Endothelial cell of umbilical vein (primary cell): ENCODE results near the gene CENPP. TPM values are rescaled to one million over a fixed set of nuclear protein-coding genes. Genes with fewer than 3 reads are reported as not detected.

Experiments used
- BruUV-seq: library from RNA; stranded (reverse); fragments of 400-500 nt; replicated peaks from 2 replicates; lab custom pipeline; 2021; lab: Mats Ljungman, UMichigan
- CTCF ChIA-PET: fragments of 300-600, 350-600 bp; sonication (Branson Sonifier 250); formaldehyde crosslinking; loops from one replicate; lab custom pipeline; 2021; ENCODE audit warnings: antibody characterized with exemption, inconsistent platforms; lab: Charles Lee
- POLR2A ChIA-PET: fragments of 300-600, 350-600 bp; sonication (Branson Sonifier 250); formaldehyde crosslinking; loops from one replicate; lab custom pipeline; 2021; ENCODE audit warnings: antibody characterized with exemption, inconsistent platforms; lab: Charles Lee
- DNase-seq: peaks from one replicate; pipeline ENCODE4 v3.0.0-alpha.2; 2011; ENCODE audit warnings: low read depth, low spot score
- FAIRE-seq: peaks from 2 replicates; lab custom pipeline; 2011; peaks lifted over from hg19 to GRCh38; lab: Jason Lieb, UNC
- H2AFZ ChIP-seq: 2 replicates; pipeline ENCODE4 v1.6.0; 2012; ENCODE audit warnings: low read depth, low read length, control low read depth, inconsistent platforms
- H3K27ac ChIP-seq: 2 replicates; pipeline ENCODE4 v1.5.1; 2011; ENCODE audit warnings: low read depth, mild to moderate bottlenecking, control low read depth, low read length, moderate library complexity; ENCODE audit not compliant: insufficient read depth
- H3K27me3 ChIP-seq, 2 experiments: 2 replicates each; pipeline versions ENCODE4 v1.6.0 to v1.6.1; 2011; ENCODE audit warnings: low read length in 2 of 2, mixed read lengths in 1 of 2; ENCODE audit not compliant: control insufficient read depth in 2 of 2, insufficient read depth in 2 of 2
- H3K36me3 ChIP-seq, 2 experiments: 2 replicates in 1 of 2; 3 replicates in 1 of 2; pipeline ENCODE4 v1.5.1; 2011; ENCODE audit warnings: low read length in 2 of 2, mild to moderate bottlenecking in 1 of 2, moderate library complexity in 1 of 2; ENCODE audit not compliant: control insufficient read depth in 2 of 2, insufficient read depth in 2 of 2; ENCODE audit errors: extremely low read depth in 1 of 2
- H3K4me1 ChIP-seq: 3 replicates; pipeline ENCODE4 v1.5.1; 2011; ENCODE audit warnings: mild to moderate bottlenecking, low read length; ENCODE audit not compliant: control insufficient read depth, insufficient read depth; ENCODE audit errors: extremely low read depth
- H3K4me2 ChIP-seq: 2 replicates; pipeline ENCODE4 v1.6.1; 2011; ENCODE audit warnings: low read length, control low read depth, mixed read lengths; ENCODE audit not compliant: insufficient read depth
- H3K4me3 ChIP-seq, 3 experiments: fragments of 200-600 bp in 1 of 3; sonication (generic), shearing (Covaris generic) in 1 of 3; replicated peaks in 1 of 3; 2 replicates each; pipeline ENCODE4 v1.5.1; 2011 to 2016; ENCODE audit warnings: control low read depth in 3 of 3, low read length in 3 of 3, mild to moderate bottlenecking in 2 of 3, inconsistent platforms in 1 of 3, low read depth in 1 of 3, moderate library complexity in 1 of 3; ENCODE audit not compliant: insufficient read depth in 1 of 3
- H3K79me2 ChIP-seq: 2 replicates; pipeline ENCODE4 v1.6.0; 2012; ENCODE audit warnings: low read length, inconsistent platforms; ENCODE audit not compliant: control insufficient read depth, insufficient read depth
- H3K9ac ChIP-seq: replicated peaks from 2 replicates; pipeline ENCODE3; 2011; ENCODE audit warnings: low read length, control low read depth; ENCODE audit not compliant: insufficient read depth; ENCODE audit errors: extremely low read depth
- H3K9me1 ChIP-seq: replicated peaks from 3 replicates; pipeline ENCODE4 v1.6.0; 2011; ENCODE audit warnings: mild to moderate bottlenecking, low read length; ENCODE audit not compliant: control insufficient read depth, insufficient read depth; ENCODE audit errors: extremely low read depth
- H3K9me3 ChIP-seq: replicated peaks from 2 replicates; pipeline ENCODE4 v1.5.1; 2012; ENCODE audit warnings: low read length, inconsistent platforms; ENCODE audit not compliant: control insufficient read depth, insufficient read depth
- H4K20me1 ChIP-seq: replicated peaks from 2 replicates; pipeline ENCODE3; 2011; ENCODE audit warnings: mild to moderate bottlenecking, low read length; ENCODE audit not compliant: control insufficient read depth, insufficient read depth; ENCODE audit errors: extremely low read depth
- EZH2 ChIP-seq: IDR thresholded peaks from 2 replicates; pipeline ENCODE4 v1.6.1; 2012; ENCODE audit warnings: borderline replicate concordance, low read depth, mild to moderate bottlenecking, moderate library complexity, low read length, inconsistent platforms; ENCODE audit not compliant: severe bottlenecking
- FOS ChIP-seq: IDR thresholded peaks from 2 replicates; pipeline ENCODE4 v1.6.1; 2011; ENCODE audit warnings: mild to moderate bottlenecking, low read length, moderate library complexity, borderline replicate concordance; ENCODE audit not compliant: insufficient read depth
- GATA2 ChIP-seq: IDR thresholded peaks from 2 replicates; pipeline ENCODE4 v1.7.0; 2011; ENCODE audit warnings: low read depth, mild to moderate bottlenecking, moderate library complexity, mixed read lengths, low read length; ENCODE audit not compliant: insufficient read length, insufficient read depth
- JUN ChIP-seq: IDR thresholded peaks from 2 replicates; pipeline ENCODE4 v1.6.1; 2011; ENCODE audit warnings: borderline replicate concordance, low read depth; ENCODE audit not compliant: insufficient read length, insufficient read depth
- MYC ChIP-seq: IDR thresholded peaks from one replicate; pipeline ENCODE4 v1.6.1; 2011; ENCODE audit warnings: mild to moderate bottlenecking, low read depth, low read length
- POLR2A ChIP-seq: IDR thresholded peaks from 2 replicates; pipeline ENCODE4 v1.6.1; 2012; ENCODE audit warnings: low read depth, mild to moderate bottlenecking, control low read depth, low read length
- POLR2AphosphoS5 ChIP-seq: IDR thresholded peaks from 2 replicates; pipeline ENCODE4 v1.6.1; 2012; ENCODE audit warnings: low read depth, mild to moderate bottlenecking, control low read depth, low read length, moderate library complexity; ENCODE audit not compliant: insufficient read depth
- dilution Hi-C: fragments of 300-500 bp; cut with MboI; formaldehyde crosslinking; loops from one replicate; pipeline ENCODE4 v1.15.0; 2019; ENCODE audit warnings: low sequenced_read_pairs; ENCODE audit not compliant: extremely low pct_ligation_motif_present
- intact Hi-C: fragments of 100-400 bp; cut with micrococcal nuclease; formaldehyde crosslinking; loops from one replicate; pipeline ENCODE4 v1.10.0; 2022
- polyA plus RNA-seq, 4 experiments: library from polyadenylated mRNA; depleted of rRNA in 3 of 4; stranded (reverse) in 3 of 4; unstranded in 1 of 4; fragments of >200 nt; gene quantifications; 2 replicates each; pipeline versions ENCODE4 v1.2.1 to v1.2.3, GENCODE V29; 2011 to 2012; ENCODE audit warnings: missing spikeins in 1 of 4
- total RNA-seq: library from RNA; stranded (reverse); gene quantifications from 2 replicates; pipeline ENCODE4 v1.2.3, GENCODE V29; 2021
- TF ChIP-seq, protein P1 (sequence below), 2 donors: IDR thresholded peaks; 1 replicate in 1 of 2; 2 replicates in 1 of 2; pipeline ENCODE4 v1.5.1; 2011; ENCODE audit warnings: low read length in 2 of 2, mild to moderate bottlenecking in 2 of 2, moderate library complexity in 2 of 2, control low read depth in 1 of 2, inconsistent platforms in 1 of 2, low read depth in 1 of 2; ENCODE audit not compliant: insufficient read depth in 1 of 2; ENCODE audit errors: extremely low read depth in 1 of 2

The CENPP gene
- total and polyA plus RNA-seq, 2 donors (not counting 3 experiments of a cell fraction or from before 2014, with no cell fraction given), result 1.2 to 12.0 TPM

DNA sequence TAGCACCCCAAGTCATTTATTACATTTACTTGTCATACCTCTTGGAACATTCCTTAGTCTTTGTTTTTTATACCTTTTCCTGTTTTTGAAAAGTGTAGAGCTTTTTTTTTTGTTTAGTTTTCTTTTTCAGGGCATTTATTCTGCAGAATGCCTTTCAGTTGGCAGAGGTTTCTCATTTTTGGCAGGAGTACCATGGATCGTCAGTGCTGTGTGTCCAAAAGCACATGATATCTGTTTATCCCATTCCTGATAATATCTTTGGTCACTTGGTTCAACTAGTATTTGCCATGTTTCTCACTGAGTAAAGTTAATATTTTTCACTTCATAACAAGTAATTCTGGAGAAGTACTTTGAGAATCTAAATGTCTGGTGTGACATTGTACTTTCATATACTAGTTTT, 67.9 kb downstream of the CENPP start:
- dilution Hi-C loops, result no loop called here
- H3K4me3 ChIP-seq, result no peak overlapping the region

DNA sequence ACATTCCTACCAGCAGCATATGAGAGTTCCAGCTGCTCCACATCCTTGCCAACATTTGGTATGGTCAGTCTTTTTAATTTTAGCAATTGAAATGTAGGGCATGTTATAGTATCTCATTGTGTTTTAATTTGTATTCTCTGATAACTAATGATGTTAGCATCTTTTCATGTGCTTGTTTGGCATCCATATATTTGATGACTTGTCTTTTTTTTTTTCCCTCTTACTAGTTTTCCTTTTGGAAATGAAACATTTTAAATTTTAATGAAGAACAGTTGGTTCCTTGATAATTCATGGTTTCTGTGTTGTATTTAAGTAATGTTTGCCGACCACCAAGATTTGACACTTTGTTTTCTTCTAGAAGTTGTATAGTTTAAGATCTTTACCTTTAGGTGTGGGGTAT, 69.9 kb downstream of the CENPP start:
- H3K36me3 ChIP-seq, result no peaks in the 10 kb centered on the region
- CTCF ChIA-PET, result interaction anchor here (0.6 kb wide), 1 partner anchor 21 kb away, joined by 3 read pairs; no protein-coding TSS in a partner anchor

More for the DNA sequence above, 67.9 kb downstream of the CENPP start:
- Histone ChIP-seq H3K27me3 (no peaks in the 10 kb centered on the region), H4K20me1 (no peaks in the 10 kb centered on the region), H2AFZ (no peak overlapping the region), H3K9me1 (no peaks in the 10 kb centered on the region), H3K36me3 (no peaks in the 10 kb centered on the region), H3K4me1 (no peaks in the 10 kb centered on the region), H3K9me3 (no peaks in the 10 kb centered on the region), H3K4me2 (no peak overlapping the region), H3K9ac (no peak overlapping the region), H3K27ac (no peak overlapping the region), H3K79me2 (no peaks in the 10 kb centered on the region)
- TF ChIP-seq MYC (no peak), FOS (no peak), EZH2 (no peak), JUN (no peak)
- TF ChIP-seq, protein P1, sequence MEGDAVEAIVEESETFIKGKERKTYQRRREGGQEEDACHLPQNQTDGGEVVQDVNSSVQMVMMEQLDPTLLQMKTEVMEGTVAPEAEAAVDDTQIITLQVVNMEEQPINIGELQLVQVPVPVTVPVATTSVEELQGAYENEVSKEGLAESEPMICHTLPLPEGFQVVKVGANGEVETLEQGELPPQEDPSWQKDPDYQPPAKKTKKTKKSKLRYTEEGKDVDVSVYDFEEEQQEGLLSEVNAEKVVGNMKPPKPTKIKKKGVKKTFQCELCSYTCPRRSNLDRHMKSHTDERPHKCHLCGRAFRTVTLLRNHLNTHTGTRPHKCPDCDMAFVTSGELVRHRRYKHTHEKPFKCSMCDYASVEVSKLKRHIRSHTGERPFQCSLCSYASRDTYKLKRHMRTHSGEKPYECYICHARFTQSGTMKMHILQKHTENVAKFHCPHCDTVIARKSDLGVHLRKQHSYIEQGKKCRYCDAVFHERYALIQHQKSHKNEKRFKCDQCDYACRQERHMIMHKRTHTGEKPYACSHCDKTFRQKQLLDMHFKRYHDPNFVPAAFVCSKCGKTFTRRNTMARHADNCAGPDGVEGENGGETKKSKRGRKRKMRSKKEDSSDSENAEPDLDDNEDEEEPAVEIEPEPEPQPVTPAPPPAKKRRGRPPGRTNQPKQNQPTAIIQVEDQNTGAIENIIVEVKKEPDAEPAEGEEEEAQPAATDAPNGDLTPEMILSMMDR (IDR thresholded peaks at IDR 0.05; ENCODE audit: extremely low read depth in 1 of 2, insufficient read depth in 1 of 2, low read depth in 1 of 2, low read length in 2 of 2), result no peak
- no TSS peak for BruUV-seq
- intact Hi-C loops, result no loop called here
- ChIA-PET POLR2A (no interaction called here), CTCF (interaction anchor here (1.1 to 1.6 kb wide), 2 partner anchors 46 to 51 kb away, joined by 4 to 5 read pairs; no protein-coding TSS in a partner anchor)
- DNase-seq (peak; percentile 71), FAIRE-seq (no peak)

More for the DNA sequence above, 69.9 kb downstream of the CENPP start:
- Histone ChIP-seq H3K27me3 (no peaks in the 10 kb centered on the region), H3K9me1 (no peaks in the 10 kb centered on the region), H3K9me3 (no peaks in the 10 kb centered on the region), H2AFZ (no peak overlapping the region), H3K4me3 (no peak overlapping the region), H3K4me1 (no peaks in the 10 kb centered on the region), H3K27ac (no peak overlapping the region), H3K4me2 (no peak overlapping the region), H3K9ac (no peak overlapping the region), H4K20me1 (no peaks in the 10 kb centered on the region), H3K79me2 (no peaks in the 10 kb centered on the region)
- intact Hi-C loops (no loop called here), dilution Hi-C loops (no loop called here)
- FAIRE-seq (no peak), DNase-seq (no peak)
- POLR2A ChIA-PET, result no interaction called here
- BruUV-seq, result no TSS peak
- no peak for TF ChIP-seq POLR2AphosphoS5
- no peak for TF ChIP-seq POLR2A
- no peak for TF ChIP-seq MYC
- TF ChIP-seq FOS, result no peak
- no peak for TF ChIP-seq JUN
- no peak for TF ChIP-seq GATA2
- no peak for TF ChIP-seq EZH2
